Measurements from ENCODE around the gene NT5C2.

DNA sequence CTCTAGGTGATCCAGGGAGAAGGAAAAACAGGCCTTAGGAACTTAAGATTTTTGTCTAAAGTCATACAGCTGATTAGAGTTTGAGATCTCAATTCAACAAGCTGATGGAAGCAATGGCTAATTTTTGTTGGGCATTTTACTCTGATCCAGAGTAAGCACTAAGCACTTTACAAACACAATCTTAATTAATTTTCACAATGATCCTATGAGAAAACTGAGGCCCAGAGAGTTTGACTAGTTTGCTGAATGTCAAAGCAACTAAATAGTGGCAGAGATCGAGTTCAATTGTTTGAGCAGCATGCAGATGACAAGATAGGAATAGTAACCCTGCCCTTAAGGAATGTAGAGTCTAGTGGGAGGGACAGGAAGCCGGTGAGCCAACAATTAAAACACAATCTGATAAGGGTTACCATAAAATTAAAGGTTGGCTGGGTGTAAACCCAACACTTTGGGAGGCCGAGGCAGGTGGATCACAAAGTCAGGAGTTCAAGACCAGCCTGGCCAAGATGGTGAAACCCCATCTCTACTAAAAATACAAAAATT is 39.1 kb upstream of the NT5C2 start:
- TF ChIP-seq ESRRA (CRISPR knock-in tag; IDR thresholded peaks at IDR 0.05; ENCODE audit: borderline replicate concordance) (no peak), FOXJ3 (CRISPR knock-in tag; IDR thresholded peaks at IDR 0.05; ENCODE audit: borderline replicate concordance) (no peak), ZMAT4 (CRISPR knock-in tag; IDR thresholded peaks at IDR 0.05) (no peak), JUN (CRISPR knock-in tag; IDR thresholded peaks at IDR 0.05) (no peak)
